HG02884 (cell line): ENCODE data around the gene PHF10.
"Not testable (repeated sequence)": the region's sequence is repeated elsewhere in the genome, so short reads cannot be mapped to it uniquely, and the experiment has no call there.

Experiments
- ATAC-seq: cut with Tn5 transposase; IDR thresholded peaks from one replicate; pipeline ENCODE4 v1.9.1; 2021; ENCODE audit warnings: mild to moderate bottlenecking, moderate library complexity; ENCODE audit not compliant: unreplicated experiment

PHF10 gene

DNA sequence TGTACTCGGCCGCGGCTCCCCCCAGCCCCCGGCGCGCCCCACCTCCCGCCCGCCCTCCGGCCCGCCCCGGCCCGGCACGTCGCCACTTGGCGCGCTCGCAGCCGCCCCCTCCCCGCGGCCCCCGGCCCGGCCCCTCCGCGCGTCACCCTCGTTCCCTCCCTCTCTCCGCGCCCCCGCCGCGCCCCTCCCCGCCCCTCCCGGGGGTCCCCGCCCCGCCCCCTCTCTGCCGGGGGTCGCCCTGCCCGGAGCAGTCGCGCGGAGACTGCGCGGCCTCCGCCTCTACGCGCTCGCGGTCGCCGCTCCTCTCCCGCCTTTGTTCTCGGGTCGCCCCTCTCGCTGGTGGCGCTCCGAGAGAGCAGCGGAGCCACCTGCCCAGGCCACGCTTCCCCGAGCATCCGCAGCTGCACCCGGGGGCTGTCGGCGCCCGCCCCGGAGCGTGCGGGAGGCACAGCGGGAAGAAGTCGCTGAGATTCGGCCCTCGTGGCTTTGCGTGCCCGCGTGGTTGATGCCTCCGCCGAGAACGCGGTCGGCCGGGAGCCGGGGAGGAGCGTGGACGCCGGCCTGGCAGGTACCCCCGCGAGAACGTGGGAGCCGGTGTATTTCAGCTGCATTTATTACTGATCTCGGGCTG, at the start of gene PHF10:
TSS of gene PHF10 (minus strand) at position 7 of the 631 bp plus-strand sequence. CDS start 569 bp downstream, outside the sequence.
- ATAC-seq = peak; percentile 34

DNA sequence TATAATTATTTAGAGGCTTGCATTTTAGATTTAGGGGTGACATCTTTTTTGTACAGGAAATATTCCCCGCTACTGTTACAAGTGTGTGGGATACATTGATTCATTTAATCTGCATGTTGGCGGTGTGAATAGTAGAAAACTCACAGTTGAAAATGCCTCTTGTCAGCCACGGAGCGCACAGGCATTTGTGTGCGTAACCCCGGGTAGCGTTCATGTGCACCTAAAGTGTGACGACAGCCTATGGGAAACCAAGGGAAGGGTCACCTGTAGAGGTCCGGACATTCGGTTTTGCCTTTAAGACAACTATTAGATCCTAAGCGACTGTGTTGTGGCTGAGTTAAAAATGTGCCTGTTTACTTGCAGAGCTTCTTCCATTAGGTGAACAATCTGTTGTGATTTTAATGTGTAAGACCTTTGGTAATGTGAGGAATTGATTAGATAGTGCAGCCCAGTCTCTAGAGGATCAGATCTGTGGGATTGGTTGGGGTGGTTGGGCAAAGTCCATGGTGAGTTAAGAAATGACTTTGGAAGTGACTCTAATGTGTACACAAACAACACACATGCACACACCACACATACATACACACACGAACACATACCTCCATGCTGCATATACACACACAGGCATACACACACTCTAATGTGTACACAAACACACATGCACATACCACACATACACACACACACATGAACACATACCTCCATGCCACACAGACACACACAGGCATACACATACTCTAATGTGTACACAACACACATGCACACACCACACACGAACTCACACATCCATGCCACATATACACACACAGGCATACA, 42.8 kb upstream of the PHF10 start:
- no peak for ATAC-seq

DNA sequence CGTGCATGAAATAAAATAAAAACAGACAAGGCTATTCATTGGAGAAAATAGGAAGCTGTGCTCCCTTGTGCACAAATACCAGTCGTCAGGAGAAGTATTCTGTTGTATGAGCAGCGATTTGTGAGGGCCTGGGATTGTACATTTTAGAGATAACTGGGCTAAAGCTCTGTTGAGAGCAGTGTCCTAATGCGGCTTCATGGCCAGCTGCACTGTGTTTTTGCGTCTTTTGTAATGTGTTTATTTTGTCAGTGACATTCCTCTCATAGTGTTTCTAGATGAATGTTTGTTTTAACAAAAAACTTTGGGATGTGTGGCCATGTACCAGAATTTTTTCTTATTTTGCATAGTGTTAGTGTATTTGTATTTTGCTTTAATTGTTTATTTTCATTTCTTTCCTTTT, 41.9 kb upstream of the PHF10 start:
- ATAC-seq = no peak

DNA sequence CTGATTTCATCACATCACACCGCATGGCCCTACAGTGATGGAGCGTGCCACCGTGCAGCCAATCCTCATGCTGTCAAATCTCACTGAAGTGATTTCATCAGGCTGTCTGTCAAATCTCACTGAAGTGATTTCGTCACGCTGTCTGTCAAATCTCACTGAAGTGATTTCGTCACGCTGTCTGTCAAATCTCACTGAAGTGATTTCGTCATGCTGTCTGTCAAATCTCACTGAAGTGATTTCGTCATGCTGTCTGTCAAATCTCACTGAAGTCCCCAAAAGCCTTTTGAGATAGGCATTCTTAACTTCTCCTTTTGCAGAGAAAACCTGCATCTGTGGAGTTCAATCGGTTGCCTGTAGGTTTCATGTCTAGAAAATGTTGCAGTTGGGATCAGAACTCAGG, 41.5 kb upstream of the PHF10 start:
- ATAC-seq = not testable (repeated sequence)

DNA sequence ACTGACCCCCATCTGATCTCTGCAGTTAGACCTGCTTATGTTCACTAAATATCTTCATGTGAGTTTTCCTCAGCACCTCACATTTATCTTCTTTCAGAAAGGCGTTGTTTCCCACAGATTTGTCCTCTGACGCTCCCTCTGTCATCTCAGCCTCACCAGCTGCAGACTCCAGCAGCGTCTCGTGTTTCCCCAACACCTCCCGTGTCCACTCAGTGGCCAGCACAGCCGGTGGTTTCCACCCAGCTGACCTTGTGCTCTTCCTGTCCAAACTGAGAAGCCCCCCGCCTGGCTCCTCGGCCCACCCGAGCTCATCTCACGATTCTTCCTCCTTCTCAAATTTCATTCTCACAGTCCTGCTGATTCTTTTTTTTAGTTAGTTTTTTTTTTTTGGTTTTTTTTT, 39.6 kb upstream of the PHF10 start:
- ATAC-seq = no peak

DNA sequence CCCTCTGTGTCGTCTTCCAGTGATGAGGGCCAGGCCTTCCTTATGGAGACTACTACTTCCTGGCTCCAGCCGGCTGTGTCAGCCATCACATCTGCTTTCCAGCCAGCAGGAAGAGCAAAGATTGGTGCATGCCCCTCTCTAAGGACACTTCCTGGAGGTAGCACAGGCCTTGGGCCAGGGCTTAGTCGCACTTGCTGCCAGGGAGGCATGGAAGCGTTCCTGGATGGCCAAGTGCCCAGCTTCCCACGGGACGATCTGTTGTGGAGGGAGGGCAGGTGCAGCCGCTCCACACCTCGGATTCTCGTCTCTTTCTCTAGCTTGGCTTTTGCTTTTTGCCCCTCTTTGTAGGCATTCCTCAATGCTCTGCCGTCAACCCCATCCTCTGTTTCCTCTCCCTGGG, 39.0 kb upstream of the PHF10 start:
- no peak for ATAC-seq

DNA sequence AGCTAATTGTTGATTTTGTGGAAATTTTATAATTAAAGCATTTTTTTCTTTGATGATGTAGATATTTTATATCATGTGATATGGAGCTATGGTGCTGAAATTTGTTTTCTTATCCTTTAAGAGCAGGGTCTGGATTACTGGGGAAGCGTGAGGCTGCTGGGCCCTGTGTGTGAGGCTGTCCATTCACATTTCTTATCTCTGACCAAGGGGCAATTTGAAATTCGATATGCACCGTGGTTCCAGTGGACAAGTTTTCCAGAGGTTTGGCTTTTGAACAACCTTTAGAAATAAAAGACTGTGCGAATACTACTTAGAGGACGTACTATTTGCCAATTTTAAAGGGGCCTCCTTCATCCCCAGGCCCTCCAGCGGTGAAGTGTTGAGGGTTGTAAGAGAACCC, 30.9 kb upstream of the PHF10 start:
- ATAC-seq = no peak

DNA sequence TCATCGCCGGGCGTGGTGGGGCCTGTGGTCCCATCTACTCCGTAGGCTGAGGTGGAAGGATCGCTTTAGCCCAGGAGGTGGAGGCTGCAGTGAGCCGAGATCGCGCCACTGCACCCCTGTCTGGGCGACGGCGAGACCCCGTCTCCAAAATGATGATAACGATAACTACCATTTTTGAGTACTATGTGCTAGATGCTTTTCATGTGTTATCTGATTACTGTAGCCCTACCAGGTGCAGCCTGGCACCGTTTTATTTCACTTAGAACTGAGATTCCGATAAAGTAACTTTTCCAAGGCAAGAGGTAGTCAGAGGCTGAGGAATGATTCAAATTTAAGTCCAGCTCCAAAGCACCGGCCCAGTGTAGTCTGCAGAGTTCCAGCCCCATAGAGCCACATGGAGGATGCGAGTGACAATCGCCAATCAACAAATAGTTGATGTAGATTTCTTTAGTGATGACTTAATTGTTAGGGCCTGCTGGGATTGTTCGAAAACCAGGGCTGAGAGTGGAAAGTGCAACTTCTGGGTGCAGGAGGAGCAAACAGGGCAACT, 27.8 kb upstream of the PHF10 start:
- no peak for ATAC-seq

DNA sequence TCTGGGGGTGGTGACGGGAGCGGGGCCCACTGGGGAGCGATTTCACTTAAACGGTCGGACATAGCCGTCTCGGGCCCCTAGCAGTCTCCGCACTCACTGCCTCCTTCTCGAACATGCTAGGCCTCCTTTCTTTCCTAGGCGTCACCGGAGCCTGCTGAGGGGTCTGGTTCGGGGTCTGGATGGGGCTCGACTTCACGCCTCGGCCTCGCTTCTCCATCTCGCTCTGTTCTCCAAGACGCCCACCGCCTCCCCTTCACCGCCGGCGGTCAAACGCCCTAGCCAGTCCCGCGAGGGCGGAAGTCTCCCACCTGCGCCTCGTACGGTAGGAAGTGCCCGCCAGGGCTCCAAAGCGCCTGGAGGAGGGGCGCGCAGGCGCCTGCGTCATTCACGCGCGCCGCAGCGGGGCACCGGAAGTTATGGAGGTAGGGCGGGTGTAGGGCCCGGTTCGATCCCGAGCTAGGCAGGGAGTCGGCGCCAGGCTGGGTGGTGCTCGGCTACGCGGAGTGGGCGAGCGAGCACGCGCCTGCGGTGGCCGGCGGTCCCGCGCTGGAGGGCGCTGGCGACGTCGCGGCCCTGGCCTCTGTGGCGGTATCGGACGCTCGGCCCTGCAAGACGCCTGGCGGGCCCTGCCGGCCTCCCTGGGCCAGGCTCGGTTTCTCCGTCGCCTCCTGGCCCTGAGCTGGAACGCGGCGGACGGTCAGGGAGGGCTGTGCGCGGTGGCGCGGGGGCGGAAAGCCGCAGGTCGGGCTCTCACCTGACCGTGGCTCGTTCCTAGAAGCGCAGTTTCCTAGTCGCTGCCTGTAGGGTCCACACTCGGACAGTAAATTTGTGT, 27.2 kb upstream of the PHF10 start, which contains the start of the genes DYNLT2 and ERMARD:
TSS of gene DYNLT2 (minus strand) at position 331 of the 832 bp plus-strand sequence. CDS start at position 217, 114 bp downstream.
TSS of gene ERMARD (plus strand) at position 381 of the 832 bp plus-strand sequence. CDS start at position 417, 36 bp downstream.
- peak; percentile 88 for ATAC-seq

DNA sequence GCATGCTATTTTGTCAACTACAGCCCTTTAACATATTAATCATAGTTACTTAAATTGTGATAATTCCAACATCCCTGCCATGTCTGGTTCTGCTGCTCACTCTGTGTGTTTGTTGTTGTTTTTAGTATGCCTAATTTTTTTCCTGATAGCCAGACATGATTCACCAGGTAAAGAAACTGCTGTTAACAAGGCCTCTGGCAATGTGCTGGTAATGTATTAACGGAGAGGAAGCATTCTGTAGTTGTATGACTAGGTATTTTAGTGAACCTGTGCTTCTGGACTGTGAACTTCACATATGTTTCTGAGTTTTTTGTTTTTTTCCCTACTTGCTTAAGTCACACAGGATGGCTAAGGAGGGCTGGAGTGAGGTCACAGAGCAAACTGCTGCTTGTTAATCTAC, 22.3 kb upstream of the PHF10 start:
- ATAC-seq = no peak

DNA sequence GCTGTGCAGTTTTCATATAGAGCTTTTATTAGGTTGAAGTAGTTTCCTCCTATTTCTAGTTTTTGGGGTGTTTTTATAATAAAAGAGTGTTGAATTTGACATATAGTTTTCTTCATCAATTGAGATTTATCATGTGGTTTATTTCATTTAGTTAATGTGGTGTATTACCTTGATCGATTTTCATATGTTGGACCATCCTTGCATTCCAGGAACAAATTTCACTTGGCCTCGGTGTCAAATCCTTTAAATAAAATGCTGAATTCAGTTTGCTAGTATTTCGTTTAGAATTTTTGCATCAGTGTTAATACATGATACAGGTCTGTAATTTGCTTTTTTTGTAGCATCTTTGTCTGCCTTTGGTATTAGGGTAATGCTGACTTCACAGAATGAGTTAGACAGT, 21.1 kb upstream of the PHF10 start:
- ATAC-seq = no peak

DNA sequence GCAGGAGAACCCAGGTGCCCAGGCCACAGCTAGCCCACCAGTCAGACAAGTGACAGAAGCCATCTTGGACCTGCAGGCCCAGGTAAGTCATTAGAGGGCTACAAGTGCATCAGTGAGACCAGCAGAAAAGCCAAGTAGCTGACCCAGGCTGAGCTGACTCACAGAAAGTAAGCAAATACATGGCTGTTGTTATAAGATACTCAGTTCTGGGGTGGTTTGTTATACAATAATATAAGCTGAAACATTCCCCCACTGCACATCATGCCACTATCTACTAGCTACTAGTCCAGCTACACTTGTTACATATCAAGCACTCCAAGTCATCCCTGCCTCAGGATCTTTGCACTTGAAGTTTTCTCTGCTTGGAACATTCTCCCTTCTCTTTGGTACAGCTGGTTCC, 17.0 kb upstream of the PHF10 start:
- ATAC-seq = no peak

DNA sequence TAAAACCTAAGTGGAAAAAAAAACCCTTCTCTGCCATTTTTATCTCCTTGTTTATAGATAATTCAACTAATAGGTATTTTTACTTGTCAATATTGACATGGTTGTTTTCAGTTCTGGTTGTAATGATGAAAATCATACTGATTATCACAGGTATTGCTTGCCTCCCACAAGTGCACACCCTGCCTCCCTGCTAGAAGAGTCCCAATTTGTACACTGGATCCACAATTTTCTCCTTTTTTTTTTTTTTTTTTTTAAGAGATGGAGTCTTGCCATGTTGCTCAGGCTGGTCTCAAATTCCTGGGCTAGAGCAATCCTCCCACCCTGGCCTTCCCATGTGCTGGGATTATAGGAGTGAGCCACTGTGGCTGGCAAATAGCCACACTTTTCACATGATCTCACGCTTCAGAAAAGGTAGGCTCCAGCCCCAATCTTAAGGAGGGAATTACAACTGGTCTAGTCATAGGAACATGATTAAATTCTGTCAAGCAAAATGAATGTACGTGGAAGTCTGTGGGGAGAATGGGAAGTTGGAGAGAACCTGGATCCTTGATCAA, 14.8 kb upstream of the PHF10 start:
- no peak for ATAC-seq

DNA sequence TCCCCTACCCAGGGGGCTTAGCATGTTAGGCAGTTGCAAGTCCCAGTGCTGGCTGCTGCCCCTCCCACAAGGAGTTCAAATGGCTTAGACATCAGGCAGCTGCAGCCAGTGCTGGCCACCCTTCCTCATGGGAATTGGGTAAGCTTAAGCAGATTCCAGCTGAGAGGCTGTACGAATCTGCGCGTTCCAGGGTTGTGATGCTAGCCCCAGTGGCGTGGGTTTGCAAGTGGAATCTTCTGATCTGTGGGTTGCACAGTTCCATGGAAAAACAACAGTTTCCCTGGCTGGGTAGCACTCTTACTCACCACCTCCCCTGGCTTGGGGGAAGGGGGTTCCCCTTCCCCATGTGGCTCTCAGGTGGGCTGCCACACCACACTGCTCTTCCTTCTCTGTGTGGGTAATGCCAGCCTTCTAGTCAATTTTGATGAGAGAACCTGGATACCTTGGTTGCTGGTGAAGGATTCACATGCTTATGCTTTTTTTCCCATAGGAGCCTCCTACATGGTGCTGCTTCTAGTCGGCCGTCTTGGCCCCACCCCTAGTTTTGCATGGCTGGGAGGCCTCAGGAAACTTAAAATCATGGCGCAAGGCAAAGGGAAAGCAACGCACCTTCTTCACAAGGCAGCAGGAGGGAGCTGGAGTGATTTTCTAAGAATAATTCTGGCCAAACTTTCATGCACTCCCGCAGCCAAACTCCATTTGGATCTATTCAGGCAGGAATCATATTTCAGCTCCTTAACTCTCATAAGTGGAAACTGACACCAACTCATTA, 14.1 kb upstream of the PHF10 start:
- no peak for ATAC-seq

DNA sequence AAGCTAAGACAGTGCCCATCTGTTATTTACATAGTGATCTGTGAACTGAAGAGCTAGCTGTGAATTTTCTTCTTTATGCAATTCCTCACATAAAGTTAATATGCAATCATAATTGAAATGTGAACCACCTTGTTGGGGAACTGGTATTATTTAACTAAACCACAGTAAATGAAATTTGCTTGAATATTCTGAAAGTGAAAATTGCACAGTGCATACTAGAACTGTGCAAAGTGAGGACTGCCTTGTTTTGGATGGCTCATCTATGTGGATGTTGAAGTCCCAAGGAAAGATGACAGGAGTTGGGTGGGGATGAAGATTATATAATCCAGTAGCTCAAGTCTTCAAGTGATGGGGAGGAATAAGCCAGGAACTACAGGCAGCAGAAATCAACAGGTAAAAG, 5.7 kb upstream of the PHF10 start:
- no peak for ATAC-seq

DNA sequence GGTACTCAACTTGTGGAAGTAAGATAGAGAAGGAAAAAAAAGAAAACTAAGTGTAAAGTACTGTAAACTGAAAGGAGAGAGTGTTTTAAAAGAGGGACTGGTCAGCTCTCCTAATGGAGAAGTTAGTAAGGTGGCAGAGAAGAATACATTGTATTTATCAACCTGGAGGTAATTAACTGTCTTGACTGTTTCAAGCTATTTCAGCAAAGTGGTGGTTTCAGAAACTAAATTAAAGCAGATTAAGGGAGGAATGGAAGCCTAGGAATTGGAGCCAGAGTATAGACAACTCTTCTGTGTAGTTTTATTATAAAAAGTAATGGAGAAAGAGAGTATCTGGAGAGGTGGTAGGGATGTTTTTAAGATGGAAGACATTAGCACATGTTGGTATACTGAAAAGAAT, 2.7 kb upstream of the PHF10 start:
- no peak for ATAC-seq

DNA sequence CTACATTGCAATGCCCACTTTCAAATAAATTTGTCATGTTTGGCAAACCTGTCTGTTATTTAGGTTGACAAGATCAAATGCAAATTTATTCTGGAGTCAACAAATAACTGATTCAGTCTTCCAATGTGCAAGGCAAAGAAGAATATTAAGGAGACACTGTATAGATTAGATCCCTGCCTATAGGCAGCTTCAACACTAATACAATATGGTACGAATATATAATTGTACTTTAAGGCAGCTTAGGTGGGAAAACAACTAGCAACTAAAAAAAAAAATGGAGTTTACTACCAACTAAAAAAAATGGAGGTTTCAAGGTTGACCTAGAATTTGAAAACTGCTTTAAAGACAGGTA, 1.7 kb upstream of the PHF10 start:
- no peak for ATAC-seq

DNA sequence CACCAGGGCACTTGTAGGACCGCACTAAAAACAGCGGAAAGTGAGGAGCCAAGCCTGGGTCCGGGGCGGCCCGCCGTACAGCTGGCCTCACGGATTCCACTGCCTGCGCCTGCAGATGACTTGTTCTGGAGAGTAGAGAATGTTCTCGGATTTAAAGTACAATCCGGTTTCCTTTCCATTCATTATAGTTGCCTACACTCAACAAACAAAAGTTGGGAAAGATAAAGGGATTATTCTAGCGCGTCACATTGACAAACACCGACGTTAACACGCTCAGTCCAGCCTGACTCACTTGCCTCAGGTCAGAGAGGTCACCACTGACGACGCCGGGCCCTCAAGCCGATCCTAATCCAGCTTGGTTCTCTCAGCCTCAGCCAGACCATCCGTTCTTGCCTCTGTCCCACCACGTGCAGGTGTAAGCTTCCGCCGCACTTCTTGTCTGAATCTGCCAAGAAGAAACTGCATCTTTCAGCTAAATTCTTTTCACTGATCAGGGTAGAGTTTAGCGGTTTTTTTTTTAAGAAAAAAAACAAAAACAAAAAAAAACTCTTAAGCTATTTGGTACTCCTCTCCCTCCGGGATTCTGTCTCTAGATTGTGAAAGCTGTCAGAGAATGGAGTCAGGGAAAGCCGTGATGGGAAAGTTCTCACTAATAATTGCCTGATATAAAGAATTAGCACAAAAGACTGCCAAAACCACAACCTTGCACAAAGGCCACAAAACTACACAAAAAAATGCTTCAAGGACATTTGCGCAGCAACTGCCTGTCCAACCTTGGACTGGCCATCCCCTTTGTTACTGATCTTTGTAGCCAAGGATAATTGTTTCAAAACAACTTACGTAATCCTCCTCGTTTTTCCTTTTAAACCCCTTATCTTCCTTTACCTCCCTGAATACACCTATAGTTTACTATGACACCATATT, 1.1 kb upstream of the PHF10 start:
- peak; percentile 8 for ATAC-seq

DNA sequence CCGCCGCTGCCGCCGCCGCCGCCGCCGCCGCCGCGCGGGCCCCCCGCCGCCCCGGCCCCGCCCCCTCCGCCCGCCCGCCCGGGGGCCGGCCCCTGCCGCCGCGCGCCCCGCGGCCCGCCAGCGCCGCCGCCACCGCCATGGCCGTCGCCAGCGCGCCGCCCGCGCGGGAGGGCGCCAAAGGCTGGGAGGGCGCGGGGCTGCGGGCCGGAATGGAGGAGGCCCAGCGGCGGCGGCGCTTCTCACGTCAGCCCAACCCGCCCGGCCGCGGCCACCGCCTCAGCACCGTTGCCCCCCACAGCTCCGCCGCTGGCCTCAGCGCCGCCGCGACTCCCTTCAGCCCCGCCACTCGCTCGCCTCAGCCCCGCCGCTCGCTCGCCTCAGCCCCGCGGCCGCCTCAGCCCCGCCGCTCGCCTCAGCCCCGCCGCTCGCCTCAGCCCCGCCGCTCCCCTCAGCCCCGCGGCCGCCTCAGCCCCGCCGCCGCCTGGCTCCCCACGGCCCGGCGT, 258 bp downstream of the PHF10 start:
- ATAC-seq = peak; percentile 29
